Stimulated activated CD4-positive, alpha-beta T cell treated with anti-CD3 and anti-CD28 coated beads, Interleukin-12 subunit alpha, Interleukin-12 subunit beta, amount 100 ng/mL, for 4 hours (primary cell): Measurements from ENCODE around the gene SYT2.
"Not testable (repeated sequence)": the region's sequence is repeated elsewhere in the genome, so short reads cannot be mapped to it uniquely, and the experiment has no call there.

Source experiments
- DNase-seq: peaks from one replicate; pipeline ENCODE4 v3.0.0-alpha.2; 2020

Gene SYT2

DNA sequence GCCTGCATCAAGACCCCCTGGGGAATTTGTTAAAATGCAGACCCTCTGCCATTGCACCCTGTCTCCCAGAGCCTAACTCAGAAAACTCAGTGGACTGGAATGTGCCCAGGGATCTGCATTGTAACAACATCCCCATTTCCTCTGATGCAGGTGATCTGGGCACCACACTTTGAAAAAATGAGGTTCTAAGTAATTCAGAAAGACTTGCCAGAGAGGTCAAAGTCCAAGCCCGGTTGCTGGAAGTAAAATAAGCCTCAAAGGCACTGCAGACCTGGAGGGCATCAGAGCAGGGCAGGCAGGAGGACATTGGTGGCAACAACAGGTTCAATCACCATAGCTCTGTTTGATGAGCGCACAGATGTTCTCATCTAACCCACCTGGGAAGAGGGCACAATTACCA, 90.7 kb downstream of the SYT2 start:
- no peak for DNase-seq

DNA sequence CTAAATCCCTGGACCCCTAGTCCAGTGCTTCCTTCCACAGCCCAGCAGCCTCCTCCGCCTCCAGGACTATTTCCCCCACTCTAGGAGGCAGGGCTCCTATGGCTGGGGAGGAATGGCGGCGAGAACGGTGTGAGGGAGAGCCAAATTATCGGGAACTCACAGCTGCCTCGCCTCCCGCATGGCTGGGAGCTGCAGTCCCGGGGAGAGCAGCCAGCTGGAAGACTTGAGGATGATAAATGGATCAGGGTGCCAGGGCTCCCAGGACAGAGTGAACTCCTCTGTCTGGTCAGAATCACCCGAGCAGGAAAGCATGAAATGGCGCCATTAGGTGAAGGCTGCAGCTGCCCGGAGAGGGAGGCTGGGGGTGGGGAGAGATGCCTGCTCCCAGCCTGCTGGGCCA, 91.2 kb downstream of the SYT2 start:
- DNase-seq = not testable (repeated sequence)

DNA sequence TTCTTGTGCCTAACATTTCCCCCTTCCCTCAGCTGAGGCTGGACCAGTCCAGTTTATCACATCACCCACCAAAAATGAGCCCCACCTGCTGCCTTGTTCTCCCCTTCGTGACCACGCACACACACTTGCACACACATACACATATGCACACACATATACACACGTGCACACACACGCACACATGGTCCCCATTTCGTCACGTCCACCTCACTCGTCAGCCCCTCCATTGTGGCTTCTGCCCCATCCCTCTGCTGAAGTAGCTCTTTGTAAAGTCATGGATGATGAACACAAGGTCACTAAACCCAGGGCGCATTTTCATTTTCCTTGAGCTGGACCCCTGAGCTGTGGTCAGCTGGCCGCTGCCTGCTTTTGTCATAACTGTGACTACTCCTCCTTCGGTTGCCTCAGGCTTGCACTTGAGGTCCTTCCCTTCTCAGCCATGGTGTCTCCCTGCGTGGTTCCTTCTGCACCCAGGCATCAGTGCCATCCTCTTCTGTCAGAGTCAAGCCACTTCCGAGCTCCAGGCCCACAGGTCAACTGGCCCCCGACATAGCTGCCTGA, 93.8 kb downstream of the SYT2 start:
- no peak for DNase-seq

DNA sequence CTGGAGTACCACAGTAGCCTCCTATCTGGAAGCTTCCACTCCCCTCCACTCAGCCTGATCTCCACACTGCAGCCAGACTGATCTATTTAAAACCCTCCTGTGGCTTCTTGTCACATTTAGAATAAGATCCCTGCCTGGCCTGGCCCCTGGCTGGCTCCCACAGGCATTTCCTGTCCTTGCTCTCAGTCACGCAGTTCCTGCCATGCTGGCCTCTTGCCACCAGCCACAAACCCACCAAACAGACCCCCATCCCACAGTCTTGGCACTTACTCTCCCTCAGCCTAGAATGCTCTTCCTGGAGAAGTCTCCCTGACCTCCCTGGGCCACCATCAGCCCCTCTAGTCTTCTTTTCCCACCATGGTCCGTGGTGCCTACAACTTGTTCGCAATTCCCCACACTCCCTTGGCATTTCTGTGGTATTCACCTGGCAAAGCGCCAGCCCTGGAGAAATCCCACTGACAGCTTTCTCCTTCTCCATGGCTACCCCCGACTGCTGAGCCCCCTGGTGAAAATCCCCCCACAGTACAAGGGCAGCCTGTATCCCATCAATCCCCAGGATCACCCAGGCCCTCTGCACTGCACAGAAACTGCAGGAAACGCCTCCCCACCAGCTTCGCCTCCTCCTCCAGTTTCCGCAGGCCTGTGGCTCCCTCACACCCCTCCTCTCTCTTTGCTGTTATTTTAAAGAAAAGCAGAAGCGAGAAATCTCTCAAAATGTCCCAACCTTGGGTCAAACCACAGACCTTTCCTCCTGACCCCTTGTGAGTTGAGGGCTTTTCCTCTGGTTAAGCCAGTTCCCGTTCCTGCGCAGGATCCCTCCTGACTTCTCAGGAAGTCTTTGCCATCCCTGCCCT, 94.5 kb downstream of the SYT2 start:
- DNase-seq = no peak

DNA sequence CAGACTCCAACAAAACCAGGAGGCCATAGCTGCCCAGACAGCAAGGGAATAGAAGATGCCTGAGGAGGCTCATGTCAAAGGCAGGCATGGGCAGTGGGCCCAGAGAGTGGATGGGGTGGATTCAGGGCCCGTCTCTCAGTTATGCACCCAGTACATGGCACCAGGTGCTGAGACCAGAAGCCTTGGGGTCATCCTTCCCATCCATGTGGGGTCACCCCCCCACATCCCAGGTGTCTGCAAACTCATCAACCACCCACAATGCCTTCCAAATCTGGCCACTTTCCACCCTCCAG, 95.1 kb downstream of the SYT2 start:
- DNase-seq = not testable (repeated sequence)

DNA sequence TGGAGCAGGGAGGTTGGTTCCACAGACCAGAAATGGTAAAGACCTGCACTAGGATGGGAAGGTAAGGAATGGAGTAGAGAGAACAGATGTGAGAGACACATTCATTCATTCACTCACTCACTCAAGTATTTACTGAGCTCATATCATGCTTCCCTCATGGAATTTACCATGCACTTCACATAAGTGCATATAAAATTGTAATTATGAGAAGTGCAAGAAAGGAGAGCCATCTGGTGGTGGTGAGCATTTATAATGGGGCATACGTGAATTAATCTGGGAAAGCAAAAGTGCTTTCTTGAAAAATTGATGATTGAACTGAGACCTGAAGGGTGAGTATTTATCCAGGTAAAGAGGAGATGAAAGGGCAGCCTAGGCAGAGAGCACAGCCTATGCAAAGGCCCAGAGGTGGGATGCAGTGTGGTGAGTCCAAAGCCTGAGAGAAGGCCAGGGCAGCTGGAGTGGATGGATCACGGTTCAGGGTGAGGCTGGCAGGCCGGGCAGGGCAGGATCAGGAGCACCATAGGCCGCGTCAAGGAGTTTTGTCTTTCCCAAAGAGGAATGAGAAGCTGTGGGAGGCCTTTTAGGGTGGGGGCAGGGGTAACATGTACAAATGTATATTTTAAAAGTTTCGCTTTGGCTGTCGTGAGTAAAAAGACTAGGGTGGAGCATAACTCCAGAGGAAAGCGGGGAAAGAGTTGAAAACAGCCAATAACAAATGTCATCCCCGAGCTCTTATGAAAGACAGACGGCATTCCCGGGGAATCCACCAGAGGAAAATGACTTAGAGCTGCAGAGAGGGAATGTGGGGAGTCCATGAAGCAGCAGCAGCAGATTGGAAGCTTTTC, 95.7 kb downstream of the SYT2 start:
- not testable (repeated sequence) for DNase-seq

DNA sequence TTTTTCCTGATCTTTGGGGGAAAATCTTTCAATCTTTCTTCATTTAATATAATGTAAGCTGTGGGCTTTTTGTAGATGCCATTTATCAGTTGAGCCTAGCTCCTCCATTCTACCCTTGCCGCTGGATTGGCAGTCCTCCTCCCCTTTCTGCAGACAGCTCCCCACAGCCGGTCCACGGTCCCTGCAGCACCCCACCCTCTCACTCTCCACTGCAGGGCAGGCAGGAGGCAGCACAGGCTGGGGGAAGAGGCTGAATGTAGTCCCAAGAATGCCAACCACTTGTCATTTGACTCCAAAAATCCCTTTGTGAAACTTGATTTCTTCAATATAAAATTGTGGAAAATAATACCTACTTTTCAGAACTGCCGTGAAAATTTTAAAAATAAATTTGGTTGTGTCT, 96.7 kb downstream of the SYT2 start:
- DNase-seq = no peak

DNA sequence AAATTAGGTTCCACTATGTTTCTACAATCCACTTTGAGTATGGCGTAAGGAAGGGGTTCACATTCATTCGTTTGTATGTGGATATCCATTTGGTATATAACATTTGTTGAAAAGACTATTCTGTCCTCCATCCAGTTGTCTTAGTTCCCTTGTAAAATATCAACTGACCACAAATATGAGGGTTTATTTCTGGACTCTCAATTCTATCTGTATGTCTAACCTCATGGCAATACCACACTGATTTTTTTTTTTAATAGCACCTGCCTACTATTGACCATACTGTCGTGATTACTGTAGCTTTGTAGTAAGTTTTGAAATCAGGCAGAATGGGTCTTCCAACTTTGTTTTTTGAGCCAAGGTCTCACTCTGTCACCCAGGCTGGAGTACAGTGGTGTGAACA, 98.2 kb downstream of the SYT2 start:
- DNase-seq = not testable (repeated sequence)

DNA sequence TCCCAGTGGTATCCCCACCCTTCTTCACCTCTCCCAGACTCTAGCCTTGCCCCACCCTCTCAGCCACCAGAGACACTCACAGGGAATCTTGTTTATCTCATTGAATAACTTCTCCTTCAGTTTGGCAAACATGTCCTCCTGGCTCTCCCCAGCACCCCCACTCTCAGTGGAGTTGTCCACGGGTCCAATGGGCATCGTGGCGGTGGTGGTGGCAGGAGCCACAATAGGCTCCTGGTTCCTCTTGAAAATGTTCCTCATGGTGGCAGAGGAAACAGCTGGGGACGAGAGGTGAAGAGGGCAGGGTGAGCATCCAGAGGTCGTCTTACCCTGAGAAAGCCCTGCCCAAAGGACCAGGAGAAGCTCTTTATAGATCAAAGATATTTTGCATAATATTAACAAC, 104.7 kb downstream of the SYT2 start:
- no peak for DNase-seq

DNA sequence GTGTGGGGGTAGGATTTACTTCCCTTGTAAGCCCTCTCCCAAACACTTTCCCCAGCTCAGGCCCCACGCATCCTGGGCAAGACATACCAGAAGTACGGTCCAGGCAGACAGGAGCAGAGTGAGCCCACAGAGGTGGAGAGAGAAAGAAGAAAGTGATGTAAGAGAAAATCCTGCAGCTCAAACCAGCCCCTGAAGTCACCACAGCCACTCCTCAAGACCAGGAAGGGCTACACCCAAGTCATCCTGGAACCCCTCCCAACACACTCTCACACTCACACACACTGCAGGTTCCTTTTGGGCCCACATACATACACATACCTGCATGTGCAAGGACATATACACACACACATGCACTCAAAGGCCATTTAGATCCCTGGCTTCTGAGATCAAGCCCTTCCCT, 106.8 kb downstream of the SYT2 start:
- DNase-seq = no peak

DNA sequence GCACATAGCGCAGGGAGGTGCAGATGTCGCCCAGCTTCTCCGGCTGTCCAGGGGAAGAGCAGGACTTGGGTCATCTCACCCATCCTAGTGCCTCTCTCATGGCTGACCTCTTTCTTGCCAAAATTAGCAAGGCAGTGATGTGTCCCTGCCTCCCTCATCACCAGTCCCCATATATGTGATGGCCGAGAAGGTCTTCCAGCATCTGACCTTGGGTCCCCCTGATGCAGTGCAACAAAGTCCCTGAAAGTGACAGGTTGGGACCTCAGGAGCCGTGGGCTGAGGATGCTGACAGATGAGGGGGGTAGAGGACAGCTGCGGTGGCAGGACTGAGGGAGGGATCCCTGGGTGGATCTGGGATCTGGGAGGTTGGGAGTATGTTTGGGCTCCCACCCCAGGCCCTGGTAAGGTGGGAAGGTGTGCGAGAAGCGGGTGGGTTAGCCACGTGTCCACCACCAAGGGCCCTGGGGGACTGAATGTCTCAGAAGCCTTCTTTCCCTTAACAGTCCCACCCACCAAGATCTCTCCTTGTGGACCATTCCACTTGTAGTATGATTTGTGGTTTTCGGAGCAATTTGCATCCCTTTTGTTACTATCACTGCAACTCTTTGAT, 109.7 kb downstream of the SYT2 start:
- DNase-seq = no peak

DNA sequence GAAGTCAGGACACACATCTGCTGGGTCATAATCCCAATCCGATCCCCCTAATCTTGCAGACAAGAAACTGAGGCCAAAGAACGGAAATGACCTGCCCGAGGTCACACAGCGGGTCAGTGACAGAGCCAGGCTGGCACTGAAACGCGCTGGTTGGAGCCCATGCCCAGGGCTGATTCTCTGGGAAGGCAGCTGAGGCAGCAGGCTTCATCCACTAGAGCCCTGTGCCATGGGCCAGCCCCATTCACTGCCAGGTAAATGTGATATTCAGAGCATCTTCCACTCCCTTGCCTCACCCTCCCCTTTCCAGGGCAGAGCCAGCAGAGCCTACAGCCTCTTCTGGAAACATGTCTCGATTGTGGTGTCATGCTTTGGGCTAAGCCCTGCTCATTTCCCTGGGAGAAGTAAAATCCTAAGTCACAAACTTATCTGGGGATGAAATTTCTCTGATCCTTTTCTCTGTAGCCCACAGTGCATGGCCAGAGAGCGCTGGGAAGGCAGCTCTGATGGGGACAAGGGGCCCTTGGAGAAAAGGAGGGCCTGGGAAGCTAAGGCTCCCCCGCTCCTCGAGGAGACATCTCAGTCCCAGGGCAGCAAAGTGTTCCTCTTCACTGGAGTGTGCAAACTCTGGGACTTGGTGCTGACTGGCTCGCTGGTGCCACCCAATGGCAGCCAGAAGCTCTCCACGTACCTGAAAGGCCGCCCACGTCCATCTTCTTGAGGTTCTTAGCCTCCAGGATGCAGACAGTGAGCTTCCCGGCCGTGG, 110.4 kb downstream of the SYT2 start:
- DNase-seq = peak; percentile 7

DNA sequence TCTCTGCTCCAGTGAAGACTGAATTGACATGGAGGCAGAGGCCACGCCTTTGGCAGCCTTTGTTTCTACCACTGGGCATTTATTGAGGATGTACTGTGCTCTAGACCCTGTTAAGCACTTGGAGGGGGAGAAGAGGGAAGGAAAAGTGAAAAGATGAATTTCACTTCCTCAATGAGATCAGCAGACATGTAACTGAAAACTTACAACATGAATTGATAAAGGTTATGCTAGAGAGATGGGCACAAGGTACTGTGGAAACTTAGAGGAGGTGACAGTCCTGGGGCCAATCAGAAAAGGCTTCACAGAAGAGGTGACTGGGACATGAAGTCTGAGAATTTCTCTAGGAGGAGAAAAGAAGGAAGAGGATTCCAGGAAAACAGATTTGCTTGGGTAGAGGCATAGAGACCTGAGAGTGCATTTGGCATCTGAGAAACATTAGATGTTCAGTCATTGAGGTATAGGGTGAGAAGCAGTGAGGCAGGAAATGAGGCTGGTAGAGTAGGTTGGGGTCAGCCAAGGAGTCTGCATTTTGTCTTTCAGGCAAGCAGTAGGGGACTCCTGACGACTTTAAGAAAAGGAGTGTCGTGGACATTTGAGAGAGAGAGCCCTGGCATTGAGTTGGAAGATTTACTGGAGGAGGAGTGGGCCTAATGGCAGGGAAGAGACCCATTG, 113.0 kb downstream of the SYT2 start:
- DNase-seq = no peak

DNA sequence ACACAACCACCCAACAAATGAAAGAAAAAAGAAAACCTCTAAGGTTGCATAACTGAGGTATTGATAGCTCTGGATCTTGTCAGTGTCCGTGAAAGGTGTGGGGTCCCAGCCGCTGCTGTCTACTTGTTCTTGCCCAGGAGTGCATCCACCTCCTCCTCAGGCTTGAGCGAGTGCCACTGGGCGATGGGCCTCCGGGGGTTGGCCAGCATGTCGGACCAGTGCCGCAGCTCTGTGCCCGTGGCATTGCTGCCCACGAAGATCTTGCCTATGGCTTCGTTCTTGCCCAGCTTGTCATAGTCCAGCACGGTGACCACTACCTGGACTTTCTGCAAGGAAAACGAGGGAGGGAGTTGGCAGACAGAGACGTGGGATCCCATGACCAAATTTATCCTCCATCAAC, 113.6 kb downstream of the SYT2 start:
- DNase-seq = no peak

DNA sequence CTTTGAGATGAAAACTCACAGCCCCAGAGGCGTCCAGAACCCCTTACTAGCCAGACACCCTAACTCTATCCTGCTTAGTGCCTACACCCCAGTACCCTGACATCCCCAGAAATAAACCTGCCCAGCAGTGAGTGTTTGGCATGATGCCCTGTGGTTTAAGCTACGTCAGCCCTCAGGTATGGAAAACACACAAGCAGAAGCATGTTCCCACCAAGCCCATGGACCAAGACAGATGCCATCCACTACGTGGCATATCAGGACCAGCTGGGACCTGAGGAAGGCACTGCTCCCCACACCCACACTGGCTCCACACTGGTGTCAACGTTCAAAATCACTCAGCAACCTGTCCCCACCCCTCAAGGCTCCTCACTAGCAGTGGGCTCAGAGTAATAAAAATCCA, 116.4 kb downstream of the SYT2 start:
- no peak for DNase-seq

DNA sequence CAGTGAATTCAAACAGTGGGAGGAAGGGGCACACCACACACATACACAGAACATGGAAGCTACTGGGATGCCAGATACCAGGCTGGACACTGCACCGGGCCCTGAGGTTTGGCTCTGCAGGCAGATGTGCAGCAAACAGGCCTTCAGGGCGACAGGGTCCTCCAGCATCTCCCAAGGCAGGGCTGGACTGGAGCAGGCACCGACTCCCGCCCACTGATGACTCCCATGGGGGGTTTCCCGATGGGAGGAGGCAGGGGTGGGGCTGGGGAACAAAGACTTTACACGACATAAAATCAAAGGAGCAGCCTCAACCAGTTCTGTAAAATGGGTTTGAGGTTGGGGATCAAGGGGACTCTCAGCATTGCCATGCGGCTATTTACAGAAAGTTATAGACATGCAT, 118.1 kb downstream of the SYT2 start:
- no peak for DNase-seq

DNA sequence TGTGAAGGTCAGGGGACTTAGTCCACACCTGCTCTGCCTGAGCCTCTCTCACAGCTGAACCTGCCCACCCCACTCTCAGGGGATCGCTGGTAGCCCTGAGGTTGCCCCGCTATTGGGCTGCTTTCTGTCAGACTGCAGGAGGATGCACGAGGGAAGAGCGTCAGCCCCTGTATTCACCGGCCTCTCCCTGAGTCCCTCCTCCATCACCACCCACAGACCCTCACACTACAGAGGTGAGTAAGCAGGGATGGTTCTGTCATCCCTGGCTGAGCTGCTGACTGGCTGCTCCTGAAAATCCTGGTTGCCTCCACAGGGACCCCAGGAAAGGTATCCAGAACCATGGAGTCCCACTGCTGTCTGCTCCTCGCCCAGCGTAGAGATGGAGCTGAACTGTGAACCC, 118.7 kb downstream of the SYT2 start:
- DNase-seq = no peak

DNA sequence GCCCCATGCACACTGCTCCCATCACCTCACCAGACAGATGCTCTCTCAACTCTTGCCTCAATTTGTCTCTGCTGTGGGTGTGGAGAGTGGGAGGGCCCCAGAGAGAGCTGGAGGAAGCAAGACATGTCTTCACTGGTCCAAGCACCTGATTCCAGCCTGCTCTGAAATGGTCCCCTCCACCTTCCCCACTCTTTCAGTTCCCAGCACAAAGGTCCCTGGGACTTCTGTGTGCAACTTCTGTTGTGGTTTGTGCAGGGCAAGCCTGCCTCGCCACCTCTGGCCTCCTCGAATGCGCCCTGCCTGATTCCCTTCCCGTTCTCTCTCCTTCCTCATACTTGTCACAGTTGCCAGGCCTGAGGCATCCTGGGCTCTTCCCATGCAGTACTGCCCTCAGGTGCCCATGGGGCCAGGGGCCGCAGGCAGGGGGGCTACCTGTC, 119.3 kb downstream of the SYT2 start:
- no peak for DNase-seq

DNA sequence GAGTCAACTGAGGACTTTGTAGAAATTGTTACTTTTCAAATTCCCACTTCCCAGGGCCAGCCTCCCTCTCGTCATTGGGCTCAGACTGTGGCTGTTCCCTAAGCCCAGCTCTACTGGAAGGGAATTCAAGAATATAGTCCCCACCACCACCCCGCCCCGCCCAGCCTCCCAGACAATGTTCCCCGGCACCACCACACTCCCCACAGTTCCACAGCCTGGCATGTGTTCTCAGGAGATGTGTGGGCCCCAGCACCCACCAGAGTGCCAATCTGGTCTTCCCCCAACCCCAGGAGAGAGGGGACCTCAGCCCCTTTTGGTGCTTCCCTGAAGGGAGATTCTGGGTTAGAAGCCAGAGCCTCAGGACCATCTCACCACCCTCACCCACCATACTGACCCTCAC, 120.1 kb downstream of the SYT2 start:
- no peak for DNase-seq

DNA sequence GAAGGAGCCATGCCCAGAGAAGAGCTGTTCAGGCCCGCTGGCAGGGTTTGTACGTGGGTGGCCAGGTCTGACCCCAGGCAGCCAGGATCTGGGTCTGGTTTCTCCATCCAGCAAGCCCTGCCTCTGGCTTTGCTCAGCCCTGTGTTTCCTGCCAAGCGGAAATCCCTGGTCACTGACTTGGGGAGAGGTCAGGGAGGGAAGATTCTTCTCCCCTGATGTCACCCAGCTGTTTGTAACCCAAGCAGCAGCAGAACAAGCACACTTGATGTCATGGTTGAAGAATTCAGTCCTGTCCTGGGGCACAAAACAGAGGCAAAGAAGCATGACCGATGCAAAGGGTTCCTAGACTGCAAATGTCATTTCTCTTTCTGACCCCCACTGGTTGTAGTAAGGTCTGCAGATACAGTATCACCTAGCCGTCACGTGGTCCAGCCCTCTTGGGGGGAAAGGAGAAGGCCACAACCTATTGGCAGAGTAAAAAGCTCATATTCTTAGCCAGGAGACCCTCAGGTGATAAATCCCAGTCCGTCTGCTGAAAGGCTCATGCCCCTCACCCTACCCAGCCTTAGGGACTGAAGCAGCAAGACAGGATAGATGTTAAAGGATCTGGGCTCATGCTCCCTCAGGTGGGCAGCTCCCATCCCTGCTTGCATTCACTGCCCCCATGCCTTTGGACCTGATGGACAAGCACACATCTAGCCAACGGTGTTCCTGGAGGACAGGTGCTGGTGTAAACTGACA, 120.9 kb downstream of the SYT2 start:
- no peak for DNase-seq

DNA sequence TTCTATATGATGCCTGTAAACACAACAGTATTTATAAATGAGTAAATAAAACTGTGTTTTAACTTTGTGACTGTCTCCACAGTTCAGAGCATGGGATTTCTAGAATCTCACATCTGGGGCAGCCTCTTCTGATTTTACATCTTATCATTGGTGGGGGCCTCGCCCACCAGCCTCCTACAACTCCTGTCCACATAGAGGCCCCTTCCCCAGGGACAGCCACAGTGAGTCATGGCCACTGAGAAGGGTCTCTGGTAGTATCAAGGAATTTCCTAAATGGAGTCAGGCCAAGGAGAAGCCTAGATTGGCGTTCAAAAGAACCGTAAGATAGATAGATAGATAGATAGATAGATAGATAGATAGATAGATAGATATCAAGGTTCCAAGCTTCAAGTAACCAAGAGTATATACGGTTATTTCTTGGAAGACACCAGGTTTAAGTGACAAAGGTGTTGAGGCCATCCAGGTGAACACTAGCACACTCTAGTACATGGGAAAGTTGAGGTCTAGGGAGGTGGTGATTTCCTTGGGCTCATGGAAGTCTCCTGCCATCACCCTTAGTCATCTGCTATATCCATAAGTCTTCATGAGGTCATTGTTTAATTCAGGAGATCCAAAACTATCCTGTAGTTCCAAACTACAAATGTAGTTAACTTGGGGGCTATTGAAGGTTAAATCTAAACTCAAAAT, 121.6 kb downstream of the SYT2 start:
- no peak for DNase-seq
